ENCODE measurements around the gene MKLN1. TPM values are rescaled to one million over a fixed set of nuclear protein-coding genes. Genes with fewer than 3 reads are reported as not detected.

The MKLN1 gene
- total and polyA plus RNA-seq, 2 of the 4 experiments (the other 2 are of a cell fraction): 17.5 to 52.0 TPM

DNA sequence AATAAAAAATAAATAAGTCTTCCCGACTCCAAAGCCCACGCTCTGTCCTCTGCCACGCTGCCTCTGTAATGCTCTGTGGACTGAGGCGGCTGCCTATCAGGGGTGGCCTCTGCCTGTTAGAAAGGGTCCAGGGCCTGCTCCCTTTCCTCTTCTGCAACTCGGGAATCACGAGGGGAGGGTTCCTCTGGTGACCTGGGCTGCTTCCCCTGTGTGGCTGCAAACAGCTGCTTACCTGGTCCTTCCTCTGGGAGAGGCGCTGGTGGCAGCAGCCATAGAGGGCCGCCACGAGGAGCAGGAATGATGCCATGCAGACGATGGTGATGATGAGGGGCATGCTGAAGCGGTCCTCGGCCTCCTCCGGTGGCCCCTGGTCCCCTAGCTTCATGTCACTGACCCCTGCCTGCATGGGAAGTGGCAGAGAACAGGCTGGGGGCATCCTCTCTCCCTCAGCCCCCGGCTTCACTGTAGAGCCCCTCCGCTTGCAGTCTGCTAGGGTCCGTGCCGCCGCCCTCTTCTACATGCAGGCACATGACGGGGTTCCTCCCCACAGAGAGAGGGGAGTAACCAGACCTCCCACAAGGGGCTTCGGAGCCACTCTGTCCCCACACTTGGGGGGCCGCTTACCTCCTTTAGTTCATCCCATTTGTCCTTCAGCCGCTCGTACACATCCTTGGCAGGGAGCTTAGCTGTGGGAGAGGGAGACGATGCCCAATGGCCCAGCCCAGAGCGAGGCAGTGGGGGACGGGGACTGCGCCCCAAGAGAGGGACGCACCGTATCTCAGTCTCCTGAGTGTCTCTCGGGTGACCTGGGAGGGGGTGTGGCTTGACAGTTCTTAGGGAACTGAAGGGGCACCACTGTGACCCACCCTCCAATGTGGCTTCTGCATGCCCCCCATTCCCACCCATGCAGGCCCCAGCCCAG is 178.2 kb downstream of the MKLN1 start:
- POLR2A ChIA-PET (ENCODE audit: unreplicated experiment): no interaction called here
- peaks cover 0 to 5% of the 10 kb centered on the region in 2 experiments; a peak in 1 of 4 replicates for H3K79me1 ChIP-seq (ENCODE audit: low read depth in 1 of 2, low read length in 2 of 2)
- H4K91ac ChIP-seq (ENCODE audit: insufficient read depth, low read depth, low read length): no peak overlapping the region
- ATAC-seq (ENCODE audit: low read depth) (no peak), DNase-seq (no peak)
- dilution Hi-C loops (cut with HindIII; ENCODE audit: low sequenced_read_pairs, unreplicated experiment): no loop called here
- no peak overlapping the region for H3K14ac ChIP-seq (replicated peaks; ENCODE audit: low read depth, low read length)
- in situ Hi-C loops (cut with MboI; ENCODE audit: low sequenced_read_pairs): no loop called here
- WGBS, 2 experiments (ENCODE audit: extremely low coverage in 2 of 2, insufficient read length in 1 of 2): 100% methylated on average over 1 of the region's 30 CpGs; no CpG with 5 or more reads in 1 of the 2 experiments
- H2AFZ ChIP-seq (replicated peaks; ENCODE audit: low read length, poor library complexity): no peak overlapping the region
- no peak overlapping the region for H3K4ac ChIP-seq (ENCODE audit: low read depth, low read length)
- no peak overlapping the region for H2BK120ac ChIP-seq (ENCODE audit: low read depth, low read length)
- no peak overlapping the region for H4K8ac ChIP-seq (ENCODE audit: low read depth in 2 of 2, low read length in 2 of 2)
- intact Hi-C loops (cut with micrococcal nuclease): loop anchor here (2.0 kb wide), 1 partner anchor 399 kb away; no protein-coding TSS in a partner anchor
- no peaks in the 10 kb centered on the region for H3K36me3 ChIP-seq (ENCODE audit: control insufficient read depth, insufficient read depth, low read length)
- H4K20me1 ChIP-seq (ENCODE audit: insufficient read depth, low read length): peaks cover 13% of the 10 kb centered on the region
- H3K27ac ChIP-seq (ENCODE audit: insufficient read depth, low read length): no peak overlapping the region
- no peak overlapping the region for H3K56ac ChIP-seq (ENCODE audit: extremely low read depth, insufficient read depth, low read length)
- no peak overlapping the region for H2BK20ac ChIP-seq (ENCODE audit: low read depth, low read length)
- no peak overlapping the region for H4K5ac ChIP-seq (ENCODE audit: low read depth, low read length)
- H3K9ac ChIP-seq (ENCODE audit: low read depth, low read length): no peak overlapping the region
- H3K9me1 ChIP-seq (ENCODE audit: insufficient read depth, low read length): peaks cover 20% of the 10 kb centered on the region
- no peak overlapping the region for H3K18ac ChIP-seq (ENCODE audit: low read depth, low read length)
- H3K4me1 ChIP-seq (ENCODE audit: control insufficient read depth, insufficient read depth, low read length): peaks cover 17% of the 10 kb centered on the region
- H3K23ac ChIP-seq (ENCODE audit: low read depth, low read length): no peak overlapping the region
- no peak overlapping the region for H2BK15ac ChIP-seq (ENCODE audit: low read depth, low read length)
- no peak overlapping the region for H2BK5ac ChIP-seq (ENCODE audit: low read depth, low read length, poor library complexity, severe bottlenecking)
- no peak overlapping the region for H3K4me3 ChIP-seq (ENCODE audit: insufficient read depth, low read depth, low read length)
- H3K4me2 ChIP-seq (ENCODE audit: low read depth, low read length): no peak overlapping the region
- BruUV-seq (replicated peaks): no TSS peak
- H2AK5ac ChIP-seq (ENCODE audit: low read depth, low read length): no peak overlapping the region
- no peak overlapping the region for H2AK9ac ChIP-seq (replicated peaks; ENCODE audit: low read depth, low read length, poor library complexity)
- H3K9me3 ChIP-seq (ENCODE audit: control insufficient read depth, insufficient read depth, low read length): no peaks in the 10 kb centered on the region
- no peaks in the 10 kb centered on the region; the same call in 1 of the 2 replicates for H3K27me3 ChIP-seq (ENCODE audit: control insufficient read depth, insufficient read depth, low read length)
- CTCF ChIA-PET: interaction anchor here (0.6 to 0.8 kb wide), 2 partner anchors 149 to 436 kb away, joined by 3 to 5 read pairs; no protein-coding TSS in a partner anchor
- TF ChIP-seq RCOR1 (IDR thresholded peaks at IDR 0.05; ENCODE audit: insufficient replicate concordance, low read length) (no peak), NFE2L2 (IDR thresholded peaks at IDR 0.05; ENCODE audit: low read depth, low read length) (no peak), POLR2A (IDR thresholded peaks at IDR 0.05; ENCODE audit: low read depth, low read length) (no peak), RAD21 (IDR thresholded peaks at IDR 0.05; ENCODE audit: low read length) (no peak), CHD1 (IDR thresholded peaks at IDR 0.05; ENCODE audit: low read depth, low read length) (no peak), MAFK (IDR thresholded peaks at IDR 0.05; ENCODE audit: low read depth, low read length) (no peak), BHLHE40 (IDR thresholded peaks at IDR 0.05; ENCODE audit: low read depth, low read length) (no peak), SMC3 (IDR thresholded peaks at IDR 0.05; ENCODE audit: low read depth, low read length) (no peak), RFX5 (IDR thresholded peaks at IDR 0.05; ENCODE audit: low read depth, low read length) (no peak), MAZ (IDR thresholded peaks at IDR 0.05; ENCODE audit: borderline replicate concordance, low read depth, low read length) (no peak), MXI1 (IDR thresholded peaks at IDR 0.05; ENCODE audit: borderline replicate concordance, low read depth, low read length) (no peak)
- TF ChIP-seq, protein P1, sequence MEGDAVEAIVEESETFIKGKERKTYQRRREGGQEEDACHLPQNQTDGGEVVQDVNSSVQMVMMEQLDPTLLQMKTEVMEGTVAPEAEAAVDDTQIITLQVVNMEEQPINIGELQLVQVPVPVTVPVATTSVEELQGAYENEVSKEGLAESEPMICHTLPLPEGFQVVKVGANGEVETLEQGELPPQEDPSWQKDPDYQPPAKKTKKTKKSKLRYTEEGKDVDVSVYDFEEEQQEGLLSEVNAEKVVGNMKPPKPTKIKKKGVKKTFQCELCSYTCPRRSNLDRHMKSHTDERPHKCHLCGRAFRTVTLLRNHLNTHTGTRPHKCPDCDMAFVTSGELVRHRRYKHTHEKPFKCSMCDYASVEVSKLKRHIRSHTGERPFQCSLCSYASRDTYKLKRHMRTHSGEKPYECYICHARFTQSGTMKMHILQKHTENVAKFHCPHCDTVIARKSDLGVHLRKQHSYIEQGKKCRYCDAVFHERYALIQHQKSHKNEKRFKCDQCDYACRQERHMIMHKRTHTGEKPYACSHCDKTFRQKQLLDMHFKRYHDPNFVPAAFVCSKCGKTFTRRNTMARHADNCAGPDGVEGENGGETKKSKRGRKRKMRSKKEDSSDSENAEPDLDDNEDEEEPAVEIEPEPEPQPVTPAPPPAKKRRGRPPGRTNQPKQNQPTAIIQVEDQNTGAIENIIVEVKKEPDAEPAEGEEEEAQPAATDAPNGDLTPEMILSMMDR (conservative IDR thresholded peaks at IDR 0.05; ENCODE audit: low read depth, low read length): no peak
- TF ChIP-seq, protein P2, sequence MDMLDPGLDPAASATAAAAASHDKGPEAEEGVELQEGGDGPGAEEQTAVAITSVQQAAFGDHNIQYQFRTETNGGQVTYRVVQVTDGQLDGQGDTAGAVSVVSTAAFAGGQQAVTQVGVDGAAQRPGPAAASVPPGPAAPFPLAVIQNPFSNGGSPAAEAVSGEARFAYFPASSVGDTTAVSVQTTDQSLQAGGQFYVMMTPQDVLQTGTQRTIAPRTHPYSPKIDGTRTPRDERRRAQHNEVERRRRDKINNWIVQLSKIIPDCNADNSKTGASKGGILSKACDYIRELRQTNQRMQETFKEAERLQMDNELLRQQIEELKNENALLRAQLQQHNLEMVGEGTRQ (IDR thresholded peaks at IDR 0.05; ENCODE audit: low read depth, low read length): no peak
- TF ChIP-seq, protein P3, sequence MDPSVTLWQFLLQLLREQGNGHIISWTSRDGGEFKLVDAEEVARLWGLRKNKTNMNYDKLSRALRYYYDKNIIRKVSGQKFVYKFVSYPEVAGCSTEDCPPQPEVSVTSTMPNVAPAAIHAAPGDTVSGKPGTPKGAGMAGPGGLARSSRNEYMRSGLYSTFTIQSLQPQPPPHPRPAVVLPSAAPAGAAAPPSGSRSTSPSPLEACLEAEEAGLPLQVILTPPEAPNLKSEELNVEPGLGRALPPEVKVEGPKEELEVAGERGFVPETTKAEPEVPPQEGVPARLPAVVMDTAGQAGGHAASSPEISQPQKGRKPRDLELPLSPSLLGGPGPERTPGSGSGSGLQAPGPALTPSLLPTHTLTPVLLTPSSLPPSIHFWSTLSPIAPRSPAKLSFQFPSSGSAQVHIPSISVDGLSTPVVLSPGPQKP (IDR thresholded peaks at IDR 0.05; ENCODE audit: borderline replicate concordance, low read depth, low read length): no peak
